ENCODE measurements around the gene TMA7. TPM values are rescaled to one million over a fixed set of nuclear protein-coding genes. Genes with fewer than 3 reads are reported as not detected.

The TMA7 gene
- total RNA-seq, 2 experiments from 2014 or later = 260 to 324 TPM

DNA sequence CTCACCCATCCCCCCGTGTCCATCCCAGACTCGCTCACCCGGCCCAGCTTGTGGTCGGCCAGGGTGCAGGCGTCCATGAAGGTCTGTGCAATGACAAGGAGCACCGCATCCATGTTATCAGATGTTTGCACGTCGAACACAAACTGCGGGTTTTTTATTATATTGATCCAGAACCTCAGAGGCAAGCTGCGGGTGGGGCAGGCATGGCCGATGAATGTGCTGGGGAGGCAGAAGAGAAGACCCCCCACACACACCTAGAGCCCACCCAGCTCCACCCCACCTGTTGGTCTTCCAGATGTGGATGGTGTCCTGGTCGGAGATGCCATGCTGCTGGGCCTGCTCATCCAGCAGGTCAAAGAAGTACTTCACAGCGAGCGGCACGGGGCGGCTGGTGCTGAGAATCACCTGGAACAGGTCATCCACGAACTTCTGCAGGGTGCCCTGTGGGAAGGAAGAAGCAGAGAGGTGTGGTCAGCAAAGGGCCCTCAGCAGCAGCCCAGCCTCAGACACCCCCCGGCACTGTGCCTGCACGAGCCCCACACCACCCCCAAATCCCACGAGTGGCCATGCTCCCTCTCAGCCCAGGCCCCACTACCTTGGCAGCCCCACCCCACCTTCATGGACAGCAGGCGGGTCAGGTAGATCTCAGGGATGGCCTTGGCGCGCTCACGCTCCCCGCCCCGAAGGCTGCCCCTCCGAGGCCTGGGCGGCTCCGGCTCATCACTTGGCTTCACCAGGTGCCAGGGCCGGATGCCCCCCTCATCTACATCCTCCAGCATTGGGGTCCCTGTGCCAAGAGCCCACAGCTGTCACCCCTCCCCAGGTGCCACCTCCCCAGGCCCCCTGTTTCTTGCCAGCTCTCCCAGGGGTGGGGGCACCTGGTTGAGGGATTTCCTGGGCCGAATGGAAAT is 30.5 kb upstream of the TMA7 start:
- CTCF ChIA-PET = interaction anchor here (1.5 to 5.7 kb wide), 2 partner anchors 9 to 27 kb away, joined by 5 to 45 read pairs; no protein-coding TSS in a partner anchor
- H3K4me3 Mint-ChIP-seq = no peak overlapping the region

GRCh38 chr3:48410205-48411040 is 29.6 kb upstream of the TMA7 start:
- Mint-ChIP-seq H3K27ac (no peak overlapping the region), H3K4me3 (no peak overlapping the region), H3K36me3 (ENCODE audit: low read depth) (no peaks in the 10 kb centered on the region), H3K4me1 (no peaks in the 10 kb centered on the region), H3K9me3 (ENCODE audit: low read depth) (no peaks in the 10 kb centered on the region), H3K27me3 (no peaks in the 10 kb centered on the region)
- ChIA-PET CTCF (interaction anchor here (0.7 to 5.7 kb wide), 2 partner anchors 23 to 26 kb away, joined by 3 to 45 read pairs; no protein-coding TSS in a partner anchor), POLR2A (no interaction called here)
- peak; percentile 1 for DNase-seq
- intact Hi-C loops (cut with DNase I, micrococcal nuclease) = no loop called here
- ATAC-seq = no peak

More for the DNA sequence above, 30.5 kb upstream of the TMA7 start:
- peak; percentile 3 for DNase-seq
- H3K27ac Mint-ChIP-seq = no peak overlapping the region
- POLR2A ChIA-PET = interaction anchor here (0.7 kb wide), 1 partner anchor 15 kb away, joined by 4 read pairs; no protein-coding TSS in a partner anchor
- H3K36me3 Mint-ChIP-seq (ENCODE audit: low read depth) = no peaks in the 10 kb centered on the region
- no peaks in the 10 kb centered on the region for H3K27me3 Mint-ChIP-seq
- intact Hi-C loops (cut with DNase I, micrococcal nuclease) = loop anchor here in 1 of 2 experiments (10.0 kb wide), 1 partner anchor 135 kb away; no protein-coding TSS in a partner anchor
- H3K4me1 Mint-ChIP-seq = no peaks in the 10 kb centered on the region
- H3K9me3 Mint-ChIP-seq (ENCODE audit: low read depth) = no peaks in the 10 kb centered on the region
- no peak for ATAC-seq

DNA sequence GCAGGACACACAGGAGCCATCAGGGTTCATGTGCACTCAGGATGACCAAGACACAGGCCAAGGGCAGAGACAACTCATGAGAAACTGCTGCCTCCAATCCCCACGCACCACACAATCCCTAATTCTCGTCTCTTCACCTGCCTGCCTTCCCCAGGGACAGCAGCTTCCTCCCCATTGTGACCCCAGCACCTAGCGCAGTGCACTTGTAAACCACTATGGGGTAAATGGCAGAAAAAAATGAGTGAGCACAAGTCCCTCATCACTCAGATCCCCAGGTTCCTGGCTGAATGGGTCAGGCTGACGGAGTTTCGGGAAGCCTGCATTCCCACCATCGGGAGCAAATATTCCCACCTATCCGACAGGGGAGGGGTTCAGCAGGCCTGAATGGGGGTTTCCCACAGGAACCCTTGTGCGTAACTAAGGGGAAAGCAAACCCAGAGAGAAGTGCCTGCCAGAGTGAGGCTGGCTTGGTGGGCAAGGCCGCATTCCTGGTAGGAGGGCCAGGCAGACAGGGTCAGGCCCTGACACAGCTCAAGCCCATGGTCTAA is 28.9 kb upstream of the TMA7 start:
- H3K4me1 Mint-ChIP-seq = no peaks in the 10 kb centered on the region
- no peak overlapping the region for H3K4me3 Mint-ChIP-seq
- no peaks in the 10 kb centered on the region for H3K27me3 Mint-ChIP-seq
- H3K36me3 Mint-ChIP-seq (ENCODE audit: low read depth) = no peaks in the 10 kb centered on the region
- intact Hi-C loops (cut with DNase I, micrococcal nuclease) = no loop called here
- DNase-seq (no peak), ATAC-seq (no peak)
- no peak overlapping the region for H3K27ac Mint-ChIP-seq
- H3K9me3 Mint-ChIP-seq (ENCODE audit: low read depth) = no peaks in the 10 kb centered on the region
- ChIA-PET POLR2A (no interaction called here), CTCF (interaction anchor here (0.6 to 5.7 kb wide), 4 partner anchors 10 to 257 kb away, joined by 3 to 45 read pairs (median 5); no protein-coding TSS in a partner anchor)

GRCh38 chr3:48411606-48412374 is 28.3 kb upstream of the TMA7 start:
- H3K4me3 Mint-ChIP-seq = no peak overlapping the region
- H3K36me3 Mint-ChIP-seq (ENCODE audit: low read depth) = no peaks in the 10 kb centered on the region
- no peak overlapping the region for H3K27ac Mint-ChIP-seq
- ATAC-seq = no peak
- no peaks in the 10 kb centered on the region for H3K9me3 Mint-ChIP-seq (ENCODE audit: low read depth)
- CTCF ChIA-PET = interaction anchor here (0.6 to 5.7 kb wide), 4 partner anchors 11 to 256 kb away, joined by 3 to 45 read pairs (median 8); no protein-coding TSS in a partner anchor
- no peaks in the 10 kb centered on the region for H3K4me1 Mint-ChIP-seq
- DNase-seq = no peak
- POLR2A ChIA-PET = no interaction called here
- H3K27me3 Mint-ChIP-seq = no peaks in the 10 kb centered on the region
- intact Hi-C loops (cut with DNase I, micrococcal nuclease) = no loop called here

- DNase-seq (no peak), ATAC-seq (no peak)
- Mint-ChIP-seq H3K27me3 (no peaks in the 10 kb centered on the region), H3K4me3 (no peak overlapping the region), H3K4me1 (no peaks in the 10 kb centered on the region), H3K9me3 (ENCODE audit: low read depth) (no peaks in the 10 kb centered on the region), H3K36me3 (ENCODE audit: low read depth) (no peaks in the 10 kb centered on the region), H3K27ac (no peak overlapping the region)
- POLR2A ChIA-PET = no interaction called here
- CTCF ChIA-PET = interaction anchor here (0.6 to 2.6 kb wide), 3 partner anchors 11 to 327 kb away, joined by 3 to 8 read pairs (median 7); no protein-coding TSS in a partner anchor
- intact Hi-C loops (cut with DNase I, micrococcal nuclease) = no loop called here
Observed at GRCh38 chr3:48412375-48413001, 27.6 kb upstream of the TMA7 start.

DNA sequence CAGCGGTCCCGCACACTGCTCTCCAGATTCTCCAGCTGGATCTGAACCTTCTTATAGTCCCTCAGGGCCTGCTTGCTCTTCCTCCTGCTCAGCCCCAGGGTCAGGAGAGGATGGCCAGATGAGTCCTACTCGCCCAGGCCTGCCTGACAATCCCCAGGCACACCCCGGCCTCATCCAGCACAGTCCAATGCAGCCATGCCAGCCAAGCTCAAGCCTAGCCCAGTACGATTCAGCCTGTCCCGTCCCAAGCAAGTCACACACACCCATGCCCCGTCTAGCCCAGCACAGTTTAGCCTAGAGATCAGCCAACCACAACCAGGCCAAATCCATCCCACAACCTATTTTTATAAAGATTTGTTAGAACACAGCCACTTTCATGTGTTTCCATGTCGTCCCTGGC is 27.0 kb upstream of the TMA7 start:
- Mint-ChIP-seq H3K27me3 (no peaks in the 10 kb centered on the region), H3K9me3 (ENCODE audit: low read depth) (no peaks in the 10 kb centered on the region), H3K36me3 (ENCODE audit: low read depth) (no peaks in the 10 kb centered on the region), H3K4me1 (no peaks in the 10 kb centered on the region), H3K4me3 (no peak overlapping the region), H3K27ac (no peak overlapping the region)
- ATAC-seq = no peak
- ChIA-PET POLR2A (no interaction called here), CTCF (interaction anchor here (0.6 to 2.6 kb wide), 3 partner anchors 12 to 326 kb away, joined by 3 to 8 read pairs (median 7); no protein-coding TSS in a partner anchor)
- DNase-seq = no peak
- intact Hi-C loops (cut with DNase I, micrococcal nuclease) = no loop called here

- H3K4me3 Mint-ChIP-seq = no peak overlapping the region
- intact Hi-C loops (cut with DNase I, micrococcal nuclease) = no loop called here
- H3K36me3 Mint-ChIP-seq (ENCODE audit: low read depth) = no peaks in the 10 kb centered on the region
- no peaks in the 10 kb centered on the region for H3K4me1 Mint-ChIP-seq
- no peak overlapping the region for H3K27ac Mint-ChIP-seq
- H3K27me3 Mint-ChIP-seq = no peaks in the 10 kb centered on the region
- no peaks in the 10 kb centered on the region for H3K9me3 Mint-ChIP-seq (ENCODE audit: low read depth)
- CTCF ChIA-PET = interaction anchor here (2.6 kb wide), 1 partner anchor 22 kb away, joined by 8 read pairs; no protein-coding TSS in a partner anchor
- POLR2A ChIA-PET = no interaction called here
- DNase-seq (no peak), ATAC-seq (no peak)
Observed at GRCh38 chr3:48413611-48414010, 26.4 kb upstream of the TMA7 start.

DNA sequence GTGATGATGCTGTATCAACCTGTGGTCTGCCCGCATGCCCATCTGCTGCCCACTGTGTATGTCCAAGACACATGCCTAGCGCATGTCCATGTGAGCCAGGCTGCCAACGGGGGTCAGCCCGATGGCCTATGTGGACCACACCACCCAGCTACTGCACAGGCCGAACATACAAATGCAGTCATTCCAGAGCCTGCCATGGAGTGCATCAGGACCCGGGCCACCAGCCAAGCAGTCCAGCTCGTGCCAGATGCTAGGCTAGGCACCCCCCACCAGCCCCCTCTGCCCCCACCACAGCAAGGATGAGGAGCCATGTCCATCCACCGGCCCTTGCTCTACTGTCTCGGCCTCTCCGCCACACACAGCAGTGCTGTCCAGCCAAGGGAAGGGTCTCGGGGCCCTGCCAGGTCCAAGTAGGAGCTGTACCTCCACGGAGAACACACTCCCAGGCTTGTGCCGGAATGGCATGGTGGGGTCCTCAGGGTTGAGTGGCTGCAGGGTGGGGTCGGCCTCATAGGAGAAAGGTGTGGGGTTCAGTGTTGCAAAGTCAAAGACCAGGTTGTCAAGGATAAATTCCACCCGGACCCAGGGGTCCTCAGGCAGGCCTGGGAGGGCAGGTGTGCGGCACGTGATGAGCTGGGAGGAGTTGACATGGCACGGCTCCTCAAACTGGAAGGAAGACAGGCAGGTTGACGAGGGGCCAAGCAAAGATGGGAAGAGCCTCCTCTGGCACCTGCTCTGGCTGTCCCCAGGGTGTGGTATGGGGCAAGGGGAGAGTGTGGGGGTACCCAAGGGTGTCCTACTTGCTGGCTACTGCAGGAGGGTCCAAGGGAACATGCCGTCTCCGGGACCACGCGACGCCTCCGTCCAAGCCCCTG is 25.4 kb upstream of the TMA7 start:
- H3K27ac Mint-ChIP-seq = no peak overlapping the region
- CTCF ChIA-PET = interaction anchor here (0.5 to 2.6 kb wide), 4 partner anchors 14 to 1599 kb away, joined by 3 to 12 read pairs (median 6); no protein-coding TSS in a partner anchor
- intact Hi-C loops (cut with DNase I, micrococcal nuclease) = no loop called here

DNA sequence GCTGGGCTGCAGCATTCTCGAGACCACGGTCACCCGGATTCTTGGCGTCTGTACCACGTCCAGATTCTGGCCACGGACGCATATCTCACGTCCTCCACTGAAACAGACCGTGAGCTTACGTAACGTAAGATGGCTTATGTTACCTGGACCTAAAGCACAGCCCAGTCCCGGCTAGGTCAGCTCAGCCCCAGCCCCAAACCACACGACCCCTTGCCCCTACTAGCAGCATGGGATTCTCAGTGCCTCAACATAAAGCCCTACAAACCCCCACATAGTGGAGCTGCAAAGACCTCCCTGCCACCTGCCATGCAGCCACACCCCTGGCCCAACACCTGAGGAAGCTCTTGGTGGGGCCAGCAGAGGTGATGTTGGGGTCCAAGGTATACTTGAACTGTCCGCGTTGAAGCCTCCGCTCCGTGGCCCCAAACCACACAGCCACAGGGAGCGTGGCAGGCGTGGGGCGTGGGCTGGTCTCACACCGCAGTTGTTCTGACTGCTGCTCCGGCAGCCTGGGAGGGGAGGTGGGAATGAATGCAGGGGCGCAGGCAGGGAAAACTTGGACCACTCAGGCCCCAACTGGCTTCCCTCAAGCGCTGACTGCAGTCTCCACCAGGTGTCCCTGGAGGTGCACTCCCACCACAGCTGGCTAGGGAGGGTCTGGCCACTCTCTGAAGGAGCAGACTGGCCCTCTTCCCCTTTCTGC is 24.7 kb upstream of the TMA7 start:
- DNase-seq (no peak), ATAC-seq (no peak)
- intact Hi-C loops (cut with DNase I, micrococcal nuclease) = no loop called here
- no peaks in the 10 kb centered on the region for H3K9me3 Mint-ChIP-seq (ENCODE audit: low read depth)
- no peaks in the 10 kb centered on the region for H3K36me3 Mint-ChIP-seq (ENCODE audit: low read depth)
- POLR2A ChIA-PET = no interaction called here
- H3K4me3 Mint-ChIP-seq = no peak overlapping the region
- CTCF ChIA-PET = interaction anchor here (0.5 to 2.5 kb wide), 3 partner anchors 15 to 21 kb away, joined by 3 to 12 read pairs (median 6); no protein-coding TSS in a partner anchor
- no peaks in the 10 kb centered on the region for H3K27me3 Mint-ChIP-seq
- no peaks in the 10 kb centered on the region for H3K4me1 Mint-ChIP-seq
- H3K27ac Mint-ChIP-seq = no peak overlapping the region

More for the DNA sequence above, 25.4 kb upstream of the TMA7 start:
- no peaks in the 10 kb centered on the region for H3K27me3 Mint-ChIP-seq
- no peak for ATAC-seq
- H3K36me3 Mint-ChIP-seq (ENCODE audit: low read depth) = no peaks in the 10 kb centered on the region
- no peak overlapping the region for H3K4me3 Mint-ChIP-seq
- POLR2A ChIA-PET = no interaction called here
- H3K9me3 Mint-ChIP-seq (ENCODE audit: low read depth) = no peaks in the 10 kb centered on the region
- DNase-seq = no peak
- H3K4me1 Mint-ChIP-seq = no peaks in the 10 kb centered on the region

Measured in activated CD4-positive, alpha-beta T cell treated with anti-CD3 and anti-CD28 coated beads for 36 hours (primary cell).